GM12878 (cell line): ENCODE results near the gene EMC6. TPM values are rescaled to one million over a fixed set of nuclear protein-coding genes. Genes with fewer than 3 reads are reported as not detected.
A peak's percentile ranks its signal among the peaks of the same experiment; 100 is the strongest.

ENCODE experiments used
- ATF7 ChIP-seq: fragments of 450-650 bp; IDR thresholded peaks from 2 replicates; pipeline ENCODE4 v1.6.1; 2016; ENCODE audit warnings: low read depth, mild to moderate bottlenecking
- BCL11A ChIP-seq: IDR thresholded peaks from 2 replicates; pipeline ENCODE4 v1.6.1; 2011; ENCODE audit warnings: low read depth, low read length
- EZH2 ChIP-seq: IDR thresholded peaks from 2 replicates; pipeline ENCODE4 v1.6.1; 2012; ENCODE audit warnings: low read depth, mild to moderate bottlenecking, control low read depth, inconsistent platforms, low read length, borderline replicate concordance; ENCODE audit not compliant: control insufficient read depth
- HDGF ChIP-seq: fragments of 450-650 bp; IDR thresholded peaks from 2 replicates; pipeline ENCODE4 v1.6.1; 2016; ENCODE audit warnings: antibody characterized with exemption
- IKZF1 ChIP-seq: fragments of 450-650 bp; conservative IDR thresholded peaks from 2 replicates; pipeline ENCODE4 v1.6.1; 2017; ENCODE audit warnings: antibody characterized with exemption, mild to moderate bottlenecking
- IRF3 ChIP-seq: fragments of 450-650 bp; IDR thresholded peaks from 2 replicates; pipeline ENCODE4 v1.6.1; 2014; ENCODE audit warnings: mild to moderate bottlenecking
- KLF5 ChIP-seq: fragments of 450-650 bp; IDR thresholded peaks from 2 replicates; pipeline ENCODE4 v1.6.1; 2014; ENCODE audit warnings: mild to moderate bottlenecking; ENCODE audit not compliant: partially characterized antibody
- LARP7 ChIP-seq: fragments of 450-650 bp; IDR thresholded peaks from 2 replicates; pipeline ENCODE4 v1.6.1; 2017; ENCODE audit warnings: mild to moderate bottlenecking
- MXI1 ChIP-seq: fragments of 150-350 bp; IDR thresholded peaks from 2 replicates; pipeline ENCODE4 v1.6.1; 2011; ENCODE audit warnings: low read depth, mild to moderate bottlenecking, inconsistent platforms, low read length, improper control_type of control experiment
- NFYA ChIP-seq: IDR thresholded peaks from 2 replicates; pipeline ENCODE4 v1.6.1; 2011; ENCODE audit warnings: low read depth, mild to moderate bottlenecking, low read length, improper control_type of control experiment, borderline replicate concordance
- NR2F1 ChIP-seq: fragments of 450-650 bp; conservative IDR thresholded peaks from 2 replicates; pipeline ENCODE4 v1.6.1; 2017; ENCODE audit warnings: mild to moderate bottlenecking
- PAX5 ChIP-seq: IDR thresholded peaks from 2 replicates; pipeline ENCODE4 v1.6.1; 2011; ENCODE audit warnings: low read depth, low read length, borderline replicate concordance
- PRDM15 ChIP-seq: fragments of 450-650 bp; formaldehyde crosslinking; IDR thresholded peaks from 2 replicates; pipeline ENCODE4 v1.4.0; 2020; ENCODE audit warnings: mild to moderate bottlenecking, moderate library complexity
- RAD51 ChIP-seq: fragments of 450-650 bp; IDR thresholded peaks from 2 replicates; pipeline ENCODE4 v1.6.1; 2016; ENCODE audit warnings: moderate library complexity, mild to moderate bottlenecking, inconsistent platforms
- RELB ChIP-seq: fragments of 450-650 bp; IDR thresholded peaks from 2 replicates; pipeline ENCODE4 v1.6.1; 2017; ENCODE audit warnings: low read depth, mild to moderate bottlenecking, moderate library complexity
- SIX5 ChIP-seq: IDR thresholded peaks from 2 replicates; pipeline ENCODE4 v1.6.1; 2011; ENCODE audit warnings: mild to moderate bottlenecking, low read depth, low read length, moderate library complexity; ENCODE audit not compliant: severe bottlenecking
- SREBF1 ChIP-seq: IDR thresholded peaks from 2 replicates; pipeline ENCODE4 v1.6.1; 2012; ENCODE audit warnings: mild to moderate bottlenecking, low read length
- STAT1 ChIP-seq: fragments of 450-650 bp; conservative IDR thresholded peaks from 2 replicates; pipeline ENCODE4 v1.6.1; 2014; ENCODE audit warnings: antibody characterized with exemption, mild to moderate bottlenecking
- SUPT20H ChIP-seq: IDR thresholded peaks from 2 replicates; pipeline ENCODE4 v1.6.1; 2011; ENCODE audit warnings: low read depth, mild to moderate bottlenecking, low read length, moderate library complexity, borderline replicate concordance; ENCODE audit not compliant: control insufficient read depth
- TBL1XR1 ChIP-seq: IDR thresholded peaks from 2 replicates; pipeline ENCODE4 v1.6.1; 2012; ENCODE audit warnings: low read depth, low read length, improper control_type of control experiment
- YBX1 ChIP-seq: fragments of 450-650 bp; IDR thresholded peaks from 2 replicates; pipeline ENCODE4 v1.6.1; 2016; ENCODE audit warnings: antibody characterized with exemption
- ZBTB40 ChIP-seq: fragments of 450-650 bp; IDR thresholded peaks from 2 replicates; pipeline ENCODE4 v1.6.1; 2016; ENCODE audit warnings: mild to moderate bottlenecking, moderate library complexity, borderline replicate concordance
- polyA plus RNA-seq, 11 experiments: library from polyadenylated mRNA; depleted of rRNA in 4 of 11; unstranded in 6 of 11; stranded (reverse) in 5 of 11; fragments of >200 nt; fragmentation: Nextera tagmentation in 4 of 11; fragmentation: Illumina TruSeq in 1 of 11; extraction: Ambion mirVana in 4 of 11; extraction: Trizol in 1 of 11; gene quantifications; 1 replicate in 1 of 11; 2 replicates in 10 of 11; pipeline versions ENCODE4 v1.2.1 to v1.2.3, GENCODE V29; 2011 to 2016; ENCODE audit warnings: inconsistent platforms in 2 of 11, missing spikeins in 2 of 11, low read depth in 1 of 11
- total RNA-seq, 4 experiments: library from RNA; depleted of rRNA in 3 of 4; stranded (reverse); fragments of >200 nt in 3 of 4; fragmentation: Illumina TruSeq in 1 of 4; extraction: Trizol in 1 of 4; gene quantifications; 2 replicates each; pipeline versions ENCODE4 v1.2.1 to v1.2.3, GENCODE V29; 2013 to 2021

Gene EMC6
- total and polyA plus RNA-seq, 10 of the 15 experiments (the other 5 are each of a cell fraction or from before 2014, with no cell fraction given) = 5.1 to 172 (median 35.9) TPM

GRCh38 chr17:3712811-3713463, 44.3 kb downstream of the EMC6 start (continued):
- no peak for TF ChIP-seq PRDM15 (CRISPR knock-in tag)
- TF ChIP-seq TBL1XR1 = no peak
- TF ChIP-seq STAT1 = no peak
- no peak for TF ChIP-seq BCL11A
- TF ChIP-seq RELB = peak; percentile 64; the same call in 1 of the 2 replicates
- TF ChIP-seq NR2F1 = peak; percentile 77
- TF ChIP-seq RAD51 = no peak
- no peak for TF ChIP-seq NFYA
- TF ChIP-seq SIX5 = no peak
- peak; percentile 68 for TF ChIP-seq IKZF1
- no peak for TF ChIP-seq ZBTB40
- no peak for TF ChIP-seq IRF3
- no peak for TF ChIP-seq PAX5
- no peak for TF ChIP-seq KLF5
- no peak for TF ChIP-seq SREBF1
- TF ChIP-seq ATF7 = peak; percentile 51
- TF ChIP-seq SUPT20H = no peak
- no peak for TF ChIP-seq EZH2
- TF ChIP-seq MXI1 = no peak
- TF ChIP-seq HDGF = no peak
- TF ChIP-seq LARP7 = no peak
- no peak for TF ChIP-seq YBX1
